HEK293T (cell line): ENCODE results near the gene SKIC3.

ENCODE experiments used
- CTCF ChIA-PET: fragments of 350-600 bp; formaldehyde crosslinking; extraction: SDS; loops from one replicate; lab custom pipeline; 2021; ENCODE audit warnings: antibody characterized with exemption, inconsistent platforms; lab: Yijun Ruan, JAX
- POLR2A ChIA-PET: fragments of 350-600 bp; formaldehyde crosslinking; extraction: SDS; loops from one replicate; lab custom pipeline; 2020; ENCODE audit warnings: antibody characterized with exemption, inconsistent platforms; lab: Yijun Ruan, JAX
- DNase-seq: peaks from one replicate; pipeline ENCODE4 v3.0.0; 2012; ENCODE audit warnings: mixed read lengths; ENCODE audit errors: extremely low spot score
- ARNT ChIP-seq: fragments of 450-650 bp; IDR thresholded peaks from 2 replicates; pipeline ENCODE4 v1.6.1; 2017; ENCODE audit warnings: mild to moderate bottlenecking
- BHLHE40 ChIP-seq: fragments of 450-650 bp; IDR thresholded peaks from 2 replicates; pipeline ENCODE4 v1.6.1; 2016; ENCODE audit warnings: mild to moderate bottlenecking, moderate library complexity, borderline replicate concordance
- CTBP1 ChIP-seq: fragments of 450-650 bp; IDR thresholded peaks from 2 replicates; pipeline ENCODE4 v1.6.1; 2016; ENCODE audit warnings: borderline replicate concordance
- ELF4 ChIP-seq: fragments of 450-650 bp; IDR thresholded peaks from 2 replicates; pipeline ENCODE4 v1.6.1; 2017; ENCODE audit warnings: antibody characterized with exemption
- FOXA1 ChIP-seq: fragments of 450-650 bp; IDR thresholded peaks from 2 replicates; pipeline ENCODE4 v1.6.1; 2016; ENCODE audit warnings: mild to moderate bottlenecking
- FOXK2 ChIP-seq: fragments of 450-650 bp; IDR thresholded peaks from 2 replicates; pipeline ENCODE4 v1.6.1; 2016; ENCODE audit warnings: mild to moderate bottlenecking
- FOXM1 ChIP-seq: fragments of 450-650 bp; IDR thresholded peaks from 2 replicates; pipeline ENCODE4 v1.6.1; 2017; ENCODE audit warnings: mild to moderate bottlenecking, borderline replicate concordance
- HDGF ChIP-seq: fragments of 450-650 bp; IDR thresholded peaks from 2 replicates; pipeline ENCODE4 v1.6.1; 2017; ENCODE audit warnings: antibody characterized with exemption, borderline replicate concordance
- L3MBTL2 ChIP-seq: fragments of 450-650 bp; conservative IDR thresholded peaks from 2 replicates; pipeline ENCODE4 v1.6.1; 2016; ENCODE audit warnings: mild to moderate bottlenecking
- LEF1 ChIP-seq: fragments of 450-650 bp; IDR thresholded peaks from 2 replicates; pipeline ENCODE4 v1.6.1; 2017; ENCODE audit warnings: mild to moderate bottlenecking, borderline replicate concordance
- NFRKB ChIP-seq: fragments of 450-650 bp; IDR thresholded peaks from 2 replicates; pipeline ENCODE4 v1.6.1; 2016; ENCODE audit warnings: mild to moderate bottlenecking, moderate library complexity
- SP1 ChIP-seq: fragments of 450-650 bp; IDR thresholded peaks from 2 replicates; pipeline ENCODE4 v1.6.1; 2017
- SUZ12 ChIP-seq: fragments of 450-650 bp; IDR thresholded peaks from 2 replicates; pipeline ENCODE4 v1.6.1; 2016; ENCODE audit warnings: mild to moderate bottlenecking
- TARDBP ChIP-seq: fragments of 450-650 bp; IDR thresholded peaks from 2 replicates; pipeline ENCODE4 v1.6.1; 2016
- ZNF384 ChIP-seq: fragments of 450-650 bp; IDR thresholded peaks from 2 replicates; pipeline ENCODE4 v1.6.1; 2016
- TF ChIP-seq, protein P1 (sequence below): fragments of 450-650 bp; IDR thresholded peaks from 2 replicates; pipeline ENCODE4 v1.6.1; 2016

Gene SKIC3

GRCh38 chr5:95533761-95534160, 21.0 kb downstream of the SKIC3 start:
- POLR2A ChIA-PET = no interaction called here
- TF ChIP-seq LEF1 = no peak
- CTCF ChIA-PET = no interaction called here
- DNase-seq = no peak

DNA sequence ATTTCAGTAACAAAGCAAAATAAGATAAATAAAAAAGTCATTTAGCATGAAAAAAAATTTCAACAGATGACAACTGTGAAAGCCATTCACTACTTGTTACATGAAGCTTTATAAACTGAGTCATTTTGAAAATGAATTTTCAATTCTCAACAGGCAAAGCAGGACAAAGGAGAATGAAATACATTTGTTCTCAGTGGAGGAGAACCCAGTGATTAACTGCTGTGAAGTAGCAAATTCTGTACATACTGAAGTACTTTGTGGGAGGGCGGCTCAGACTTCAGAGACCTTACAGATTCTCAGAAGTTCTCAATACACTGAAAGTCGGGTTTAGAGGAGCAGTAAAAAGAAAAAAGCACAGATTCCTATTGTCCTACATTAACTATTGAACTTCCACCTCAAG, 21.7 kb downstream of the SKIC3 start:
- no peak for DNase-seq
- ChIA-PET POLR2A (no interaction called here), CTCF (no interaction called here)
- TF ChIP-seq FOXM1 (no peak), BHLHE40 (no peak), SP1 (no peak), SUZ12 (no peak), NFRKB (no peak), TARDBP (no peak), L3MBTL2 (no peak), ARNT (no peak), FOXA1 (no peak), ELF4 (no peak), FOXK2 (no peak), LEF1 (no peak), HDGF (no peak), ZNF384 (no peak), CTBP1 (no peak)
- TF ChIP-seq, protein P1, sequence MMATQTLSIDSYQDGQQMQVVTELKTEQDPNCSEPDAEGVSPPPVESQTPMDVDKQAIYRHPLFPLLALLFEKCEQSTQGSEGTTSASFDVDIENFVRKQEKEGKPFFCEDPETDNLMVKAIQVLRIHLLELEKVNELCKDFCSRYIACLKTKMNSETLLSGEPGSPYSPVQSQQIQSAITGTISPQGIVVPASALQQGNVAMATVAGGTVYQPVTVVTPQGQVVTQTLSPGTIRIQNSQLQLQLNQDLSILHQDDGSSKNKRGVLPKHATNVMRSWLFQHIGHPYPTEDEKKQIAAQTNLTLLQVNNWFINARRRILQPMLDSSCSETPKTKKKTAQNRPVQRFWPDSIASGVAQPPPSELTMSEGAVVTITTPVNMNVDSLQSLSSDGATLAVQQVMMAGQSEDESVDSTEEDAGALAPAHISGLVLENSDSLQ = no peak

GRCh38 chr5:95532415-95532814, 22.4 kb downstream of the SKIC3 start:
- CTCF ChIA-PET = no interaction called here
- POLR2A ChIA-PET = no interaction called here
- TF ChIP-seq ELF4 (no peak), ARNT (no peak)
- no peak for DNase-seq

DNA sequence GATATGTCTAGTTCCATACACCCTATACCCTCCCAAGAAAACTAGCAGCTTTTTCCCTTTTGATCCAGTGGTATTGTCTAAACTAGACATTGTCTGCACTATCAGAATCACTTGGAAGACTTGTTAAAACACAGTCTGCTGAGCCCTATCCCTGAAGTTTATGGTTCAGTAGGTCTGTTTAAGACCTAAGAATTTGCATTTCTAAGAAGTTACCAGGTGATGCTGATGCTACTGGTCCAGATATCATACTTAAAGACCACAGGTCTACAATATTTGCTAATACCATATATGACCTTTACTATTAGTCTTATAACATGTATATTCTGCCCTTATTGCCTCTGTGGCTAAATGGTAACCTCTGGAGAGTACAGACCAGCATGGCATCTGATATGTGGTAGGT, 23.3 kb downstream of the SKIC3 start:
- no peak for DNase-seq
- POLR2A ChIA-PET = no interaction called here
- CTCF ChIA-PET = no interaction called here
- TF ChIP-seq FOXA1 (no peak), FOXK2 (no peak), BHLHE40 (no peak), HDGF (no peak), LEF1 (no peak), SP1 (no peak), ZNF384 (no peak), TARDBP (no peak), ARNT (no peak)
- TF ChIP-seq, protein P1 = no peak

- no peak for DNase-seq
- POLR2A ChIA-PET = no interaction called here
- TF ChIP-seq ARNT (no peak), L3MBTL2 (no peak), FOXM1 (no peak)
- CTCF ChIA-PET = no interaction called here
These were observed 24.4 kb downstream of the SKIC3 start for GRCh38 chr5:95530416-95530815.

- no peak for DNase-seq
- no peak for TF ChIP-seq NFRKB
- TF ChIP-seq L3MBTL2 = no peak
- TF ChIP-seq SUZ12 = no peak
- no peak for TF ChIP-seq SP1
- no peak for TF ChIP-seq FOXM1
- no peak for TF ChIP-seq FOXK2
- no peak for TF ChIP-seq ELF4
- TF ChIP-seq BHLHE40 = no peak
- no peak for TF ChIP-seq HDGF
- TF ChIP-seq CTBP1 = no peak
- no peak for TF ChIP-seq ZNF384
- TF ChIP-seq, protein P1 = no peak
- TF ChIP-seq TARDBP = no peak
- no peak for TF ChIP-seq FOXA1
- TF ChIP-seq ARNT = no peak
- TF ChIP-seq LEF1 = no peak
- ChIA-PET POLR2A (no interaction called here), CTCF (no interaction called here)
These were observed 26.2 kb downstream of the SKIC3 start for GRCh38 chr5:95528565-95528964.

DNA sequence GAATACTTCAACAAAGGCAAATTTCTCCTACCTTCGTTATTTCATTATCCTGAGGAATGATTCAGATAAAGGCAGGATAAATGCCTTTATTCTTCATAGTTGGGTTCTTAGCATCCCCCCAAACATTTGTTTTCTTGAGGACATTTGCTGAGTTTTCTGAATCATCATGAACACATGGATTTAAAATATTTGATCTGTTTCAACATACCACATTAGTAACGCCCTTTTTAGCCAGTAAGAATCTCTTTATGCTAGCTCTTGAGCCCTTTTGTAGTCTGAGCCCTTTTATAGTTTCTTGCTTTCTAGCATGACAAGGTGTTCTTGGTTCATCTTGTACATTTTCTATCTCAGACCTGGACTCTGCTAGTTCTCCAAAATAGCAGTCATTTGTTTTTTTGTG, 27.9 kb downstream of the SKIC3 start:
- CTCF ChIA-PET = no interaction called here
- TF ChIP-seq HDGF = no peak
- no peak for TF ChIP-seq FOXK2
- TF ChIP-seq BHLHE40 = no peak
- TF ChIP-seq LEF1 = no peak
- TF ChIP-seq ELF4 = no peak
- no peak for TF ChIP-seq CTBP1
- no peak for TF ChIP-seq SP1
- TF ChIP-seq FOXM1 = no peak
- no peak for TF ChIP-seq ZNF384
- no peak for TF ChIP-seq L3MBTL2
- no peak for TF ChIP-seq ARNT
- TF ChIP-seq, protein P1 = no peak
- TF ChIP-seq NFRKB = no peak
- no peak for TF ChIP-seq SUZ12
- TF ChIP-seq FOXA1 = no peak
- TF ChIP-seq TARDBP = no peak
- POLR2A ChIA-PET = no interaction called here
- no peak for DNase-seq
